T-cell (primary cell): ENCODE measurements around the gene CIDEA. TPM values are rescaled to one million over a fixed set of nuclear protein-coding genes. Genes with fewer than 3 reads are reported as not detected.
A peak's percentile ranks its signal among the peaks of the same experiment; 100 is the strongest.

Experiments
- ATAC-seq, 4 experiments: fragments of 200-7000 bp in 3 of 4; fragments of 150-1000 bp in 1 of 4; cut with Tn5 transposase; replicated peaks in 1 of 4; 1 replicate in 3 of 4; 2 replicates in 1 of 4; pipeline ENCODE4 v1.10.0; 2021; ENCODE audit warnings: moderate library complexity in 3 of 4, mild to moderate bottlenecking in 2 of 4, moderate number of reproducible peaks in 1 of 4
- CTCF ChIA-PET, 2 donors: fragments of 300-600 bp; sonication (Branson Sonifier 250); formaldehyde crosslinking; loops; one replicate each; lab custom pipeline; 2022; ENCODE audit warnings: antibody characterized with exemption in 2 of 2; lab: Charles Lee
- POLR2A ChIA-PET, 2 donors: fragments of 300-600 bp; sonication (Branson Sonifier 250); formaldehyde crosslinking; loops; one replicate each; lab custom pipeline; 2022; ENCODE audit warnings: antibody characterized with exemption in 2 of 2; lab: Charles Lee
- DNase-seq, 35 experiments: peaks; one replicate each; pipeline versions ENCODE4 v3.0.0 to v3.0.0-alpha.2; 2013 to 2023
- H3K27ac ChIP-seq: one replicate; pipeline ENCODE4 v1.5.1; 2013; ENCODE audit warnings: low read length
- H3K27me3 ChIP-seq, 2 experiments: replicated peaks in 1 of 2; 1 replicate in 1 of 2; 2 replicates in 1 of 2; pipeline versions ENCODE4 v1.6.1 to v1.7.0; 2013; ENCODE audit warnings: low read length in 1 of 2, mixed read lengths in 1 of 2; ENCODE audit not compliant: control insufficient read depth in 2 of 2, insufficient read depth in 2 of 2; ENCODE audit errors: extremely low read depth in 1 of 2
- H3K36me3 ChIP-seq, 2 donors: 1 replicate in 1 of 2; 2 replicates in 1 of 2; pipeline versions ENCODE4 v1.6.1 to v1.7.0; 2013; ENCODE audit warnings: low read length in 1 of 2; ENCODE audit not compliant: control insufficient read depth in 2 of 2, insufficient read depth in 1 of 2; ENCODE audit errors: extremely low read depth in 1 of 2
- H3K4me1 ChIP-seq, 2 experiments: 1 replicate in 1 of 2; 2 replicates in 1 of 2; pipeline versions ENCODE4 v1.6.1 to v1.7.0; 2013; ENCODE audit warnings: low read length in 2 of 2, mixed read lengths in 1 of 2; ENCODE audit not compliant: insufficient read depth in 2 of 2, control insufficient read depth in 1 of 2; ENCODE audit errors: extremely low read depth in 1 of 2
- H3K4me3 ChIP-seq, 2 donors: 1 replicate in 1 of 2; 2 replicates in 1 of 2; pipeline versions ENCODE4 v1.5.1 to v1.7.0; 2013; ENCODE audit warnings: mild to moderate bottlenecking in 2 of 2, low read length in 1 of 2, moderate library complexity in 1 of 2; ENCODE audit not compliant: control insufficient read depth in 1 of 2; ENCODE audit errors: extremely low read depth in 1 of 2
- H3K9me3 ChIP-seq: 2 replicates; pipeline ENCODE4 v1.7.0; 2013
- H3K27ac Mint-ChIP-seq, 2 donors: one replicate each; pipeline ENCODE4 v1.8.0; 2020 to 2021; ENCODE audit warnings: mild to moderate bottlenecking in 2 of 2, mixed read lengths in 2 of 2
- H3K27me3 Mint-ChIP-seq, 2 donors: one replicate each; pipeline ENCODE4 v1.8.0; 2021 to 2022; ENCODE audit warnings: mixed read lengths in 2 of 2
- H3K36me3 Mint-ChIP-seq: one replicate; pipeline ENCODE4 v1.8.0; 2021; ENCODE audit warnings: mixed read lengths
- H3K4me1 Mint-ChIP-seq, 3 donors: one replicate each; pipeline ENCODE4 v1.8.0; 2020 to 2022; ENCODE audit warnings: mixed read lengths in 3 of 3, mild to moderate bottlenecking in 1 of 3
- H3K4me3 Mint-ChIP-seq, 3 donors: one replicate each; pipeline ENCODE4 v1.8.0; 2020 to 2022; ENCODE audit warnings: mild to moderate bottlenecking in 3 of 3, mixed read lengths in 3 of 3, moderate library complexity in 3 of 3
- H3K9me3 Mint-ChIP-seq, 3 donors: one replicate each; pipeline ENCODE4 v1.8.0; 2020 to 2022; ENCODE audit warnings: mixed read lengths in 3 of 3
- WGBS: methylation state at CpG from one replicate; pipeline ENCODE4 v1.1.5; 2013; ENCODE audit warnings: missing lambda C conversion rate; ENCODE audit not compliant: insufficient coverage; 5-methylcytosine and 5-hydroxymethylcytosine counted together
- total RNA-seq, 35 experiments: library from RNA in 6 of 35; stranded (reverse) in 6 of 35; fragments of 120-200 nt in 1 of 35; gene quantifications; one replicate each; pipeline versions ENCODE4 v1.2.1 to v1.2.4 and lab custom pipeline; 2013 to 2026

CIDEA gene
- total RNA-seq, 5 donors from 2014 or later (not counting 1 experiment from before 2014, with no cell fraction given) = not detected

GRCh38 chr18:12307701-12308385 lies 53.7 kb downstream of the CIDEA start, which contains the start of gene TUBB6:
Gene TUBB6, plus strand, starts transcription at chr18:12308241. Its CDS starts 52 bp downstream, at chr18:12308293.
- H3K4me1 Mint-ChIP-seq = peaks cover 12 to 16% (median 15%) of the 10 kb centered on the region in 3 donors
- Histone ChIP-seq H3K36me3 (no peaks in the 10 kb centered on the region), H3K27me3 (peaks cover 6 to 58% of the 10 kb centered on the region in 2 experiments), H3K4me3 (peak within 1 kb of the TSS in 1 of 2 donors; percentile 64), H3K27ac (no peak within 1 kb of the TSS), H3K4me1 (peaks cover 0 to 11% of the 10 kb centered on the region in 2 experiments), H3K9me3 (no peaks in the 10 kb centered on the region)
- H3K4me3 Mint-ChIP-seq = peak within 1 kb of the TSS; percentile 71 to 82 (median 79)
- ChIA-PET POLR2A (no interaction called here), CTCF (no interaction called here)
- H3K27me3 Mint-ChIP-seq = peaks cover 42 to 52% of the 10 kb centered on the region in 2 donors
- no peak for DNase-seq
- ATAC-seq = peak; percentile 9 to 31 (median 26)
- 3% methylated on average over 86 of the region's 88 CpGs for WGBS
- peaks cover 0 to 6% (median 3%) of the 10 kb centered on the region in 3 donors for H3K9me3 Mint-ChIP-seq
- H3K36me3 Mint-ChIP-seq = peaks cover 4% of the 10 kb centered on the region
- H3K27ac Mint-ChIP-seq = no peak within 1 kb of the TSS

GRCh38 chr18:12308386-12309100 lies 54.4 kb downstream of the CIDEA start:
- H3K4me3 ChIP-seq = peak overlapping the region in 1 of 2 donors; percentile 64
- Mint-ChIP-seq H3K27ac (no peak overlapping the region), H3K36me3 (peaks cover 6% of the 10 kb centered on the region), H3K9me3 (peaks cover 0 to 12% (median 6%) of the 10 kb centered on the region in 3 donors), H3K4me3 (peak overlapping the region; percentile 36 to 68 (median 39)), H3K27me3 (peaks cover 42 to 52% of the 10 kb centered on the region in 2 donors), H3K4me1 (peaks cover 12 to 16% (median 15%) of the 10 kb centered on the region in 3 donors)
- WGBS = 2% methylated on average over 78 of the region's 81 CpGs
- ChIA-PET CTCF (no interaction called here), POLR2A (no interaction called here)
- ATAC-seq (peak in 2 of 4 experiments; percentile 17 to 42), DNase-seq (peak in 4 of 35 experiments; percentile 3 to 36 (median 8))
- no peaks in the 10 kb centered on the region for H3K9me3 ChIP-seq
- H3K27ac ChIP-seq = no peak overlapping the region
- no peaks in the 10 kb centered on the region for H3K36me3 ChIP-seq
- peaks cover 6 to 58% of the 10 kb centered on the region in 2 experiments for H3K27me3 ChIP-seq
- H3K4me1 ChIP-seq = peaks cover 0 to 11% of the 10 kb centered on the region in 2 experiments

- 76% methylated on average over 4 of the region's 7 CpGs for WGBS
- no peak for ATAC-seq
- Histone ChIP-seq H3K27me3 (peaks cover 6 to 54% of the 10 kb centered on the region in 2 experiments), H3K4me3 (no peak overlapping the region), H3K9me3 (no peaks in the 10 kb centered on the region), H3K4me1 (peaks cover 0 to 11% of the 10 kb centered on the region in 2 experiments), H3K36me3 (no peaks in the 10 kb centered on the region), H3K27ac (no peak overlapping the region)
- H3K36me3 Mint-ChIP-seq = peaks cover 6% of the 10 kb centered on the region
- ChIA-PET POLR2A (no interaction called here), CTCF (no interaction called here)
- H3K4me3 Mint-ChIP-seq = peak overlapping the region in 2 of 3 donors; percentile 37 to 39
- no peak overlapping the region for H3K27ac Mint-ChIP-seq
- H3K9me3 Mint-ChIP-seq = peaks cover 0 to 12% (median 6%) of the 10 kb centered on the region in 3 donors
- H3K27me3 Mint-ChIP-seq = peaks cover 34 to 46% of the 10 kb centered on the region in 2 donors
- no peak for DNase-seq
- H3K4me1 Mint-ChIP-seq = peaks cover 12 to 16% (median 15%) of the 10 kb centered on the region in 3 donors
Measured at GRCh38 chr18:12309683-12310198, 55.6 kb downstream of the CIDEA start.

GRCh38 chr18:12310762-12311161 lies 56.6 kb downstream of the CIDEA start:
- H3K4me3 Mint-ChIP-seq = no peak overlapping the region
- H3K27me3 Mint-ChIP-seq = peaks cover 29 to 37% of the 10 kb centered on the region in 2 donors
- H3K4me1 ChIP-seq = peaks cover 0 to 11% of the 10 kb centered on the region in 2 experiments
- H3K27me3 ChIP-seq = peaks cover 6 to 44% of the 10 kb centered on the region in 2 experiments
- H3K27ac ChIP-seq = no peak overlapping the region
- no peak for ATAC-seq
- H3K36me3 Mint-ChIP-seq = peaks cover 6% of the 10 kb centered on the region
- H3K4me1 Mint-ChIP-seq = peaks cover 12 to 16% (median 15%) of the 10 kb centered on the region in 3 donors
- no peak overlapping the region for H3K4me3 ChIP-seq
- H3K27ac Mint-ChIP-seq = no peak overlapping the region
- H3K9me3 Mint-ChIP-seq = peaks cover 0 to 12% (median 6%) of the 10 kb centered on the region in 3 donors
- no peaks in the 10 kb centered on the region for H3K9me3 ChIP-seq
- DNase-seq = no peak
- 90% methylated on average over 5 of the region's 6 CpGs for WGBS
- H3K36me3 ChIP-seq = no peaks in the 10 kb centered on the region
- ChIA-PET CTCF (interaction anchor here in 1 of 2 donors (0.6 kb wide), 1 partner anchor 1660 kb away, joined by 4 read pairs; no protein-coding TSS in a partner anchor), POLR2A (interaction anchor here in 1 of 2 donors (0.6 kb wide), 1 partner anchor 640 kb away, joined by 4 read pairs; no protein-coding TSS in a partner anchor)

- Mint-ChIP-seq H3K4me3 (no peak overlapping the region), H3K27ac (no peak overlapping the region), H3K9me3 (peaks cover 0 to 12% (median 6%) of the 10 kb centered on the region in 3 donors), H3K27me3 (peaks cover 11 to 18% of the 10 kb centered on the region in 2 donors), H3K4me1 (peaks cover 0 to 5% (median 2%) of the 10 kb centered on the region in 3 donors), H3K36me3 (peaks cover 6% of the 10 kb centered on the region)
- H3K4me1 ChIP-seq = peaks cover 0 to 5% of the 10 kb centered on the region in 2 experiments
- DNase-seq (no peak), ATAC-seq (no peak)
- no peak overlapping the region for H3K27ac ChIP-seq
- ChIA-PET CTCF (interaction anchor here in 1 of 2 donors (0.6 kb wide), 1 partner anchor 621 kb away, joined by 3 read pairs; no protein-coding TSS in a partner anchor), POLR2A (no interaction called here)
- H3K9me3 ChIP-seq = no peaks in the 10 kb centered on the region
- no peak overlapping the region for H3K4me3 ChIP-seq
- peaks cover 3 to 22% of the 10 kb centered on the region in 2 experiments for H3K27me3 ChIP-seq
- no peaks in the 10 kb centered on the region for H3K36me3 ChIP-seq
Measured at GRCh38 chr18:12312976-12313375, 58.8 kb downstream of the CIDEA start.
